GM23338 (cell line): Measurements from ENCODE around the gene CENPB.

ENCODE experiments used
- CTCF ChIP-seq, 2 experiments: fragments of 200-600 bp in 1 of 2; sonication (generic) in 1 of 2; conservative IDR thresholded peaks; 2 replicates each; pipeline versions ENCODE4 v1.5.1 to v1.6.1; 2016 to 2017; ENCODE audit warnings: antibody characterized with exemption in 2 of 2, low read depth in 2 of 2, mild to moderate bottlenecking in 2 of 2, moderate library complexity in 1 of 2
- ETS1 ChIP-seq: IDR thresholded peaks from 2 replicates; pipeline ENCODE4 v1.6.1; 2016; ENCODE audit warnings: antibody characterized with exemption
- EZH2 ChIP-seq: fragments of 200-600 bp; sonication (generic); IDR thresholded peaks from one replicate; pipeline ENCODE4 v1.8.0; 2017; ENCODE audit warnings: antibody characterized with exemption, mild to moderate bottlenecking, low read depth; ENCODE audit not compliant: unreplicated experiment
- JUNB ChIP-seq: IDR thresholded peaks from one replicate; pipeline ENCODE4 v1.6.1; 2016; ENCODE audit warnings: antibody characterized with exemption; ENCODE audit not compliant: unreplicated experiment
- POLR2AphosphoS5 ChIP-seq: IDR thresholded peaks from 2 replicates; pipeline ENCODE4 v1.6.1; 2016; ENCODE audit warnings: antibody characterized with exemption, low read depth
- ZNF331 ChIP-seq: fragments of 250-450 bp; sonication (Bioruptor Pico); IDR thresholded peaks from 2 replicates; pipeline ENCODE4 v1.5.0; 2020; ENCODE audit warnings: low read depth, mild to moderate bottlenecking, moderate library complexity

DNA sequence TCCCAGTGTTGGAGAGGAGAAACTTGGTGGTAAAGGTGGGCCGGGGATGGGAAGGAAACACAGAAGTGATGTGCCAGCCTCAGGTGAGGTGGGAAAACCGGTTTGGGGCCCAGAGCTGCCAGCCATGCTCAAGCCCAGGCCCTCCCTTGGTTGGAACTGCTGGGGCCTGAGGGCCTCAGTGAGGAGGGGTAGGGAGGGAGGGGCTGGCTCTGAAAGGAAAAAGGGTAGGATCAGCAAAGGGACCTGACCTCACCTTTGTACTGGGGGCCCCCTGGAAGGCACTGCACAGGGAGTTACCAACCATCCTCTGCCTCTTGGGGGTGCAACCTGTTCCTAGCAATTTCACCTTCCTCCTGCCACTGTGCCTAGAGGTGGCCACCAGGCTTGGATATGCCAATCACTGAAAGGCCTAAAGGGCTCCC, 3.5 kb downstream of the CENPB start:
- TF ChIP-seq CTCF (conservative IDR thresholded peaks at IDR 0.05; ENCODE audit: low read depth in 2 of 2) (no peak), ZNF331 (CRISPR knock-in tag) (no peak), EZH2 (no peak), JUNB (no peak), POLR2AphosphoS5 (no peak), ETS1 (no peak)
